Motor neuron (in vitro differentiated cells): Measurements from ENCODE around the gene TRIM7. TPM values are rescaled to one million over a fixed set of nuclear protein-coding genes. Genes with fewer than 3 reads are reported as not detected.
"Not testable (repeated sequence)": the region's sequence is repeated elsewhere in the genome, so short reads cannot be mapped to it uniquely, and the experiment has no call there.

ENCODE experiments used
- ATAC-seq, 8 experiments: fragments of 200-7000 bp; cut with Tn5 transposase; replicated peaks in 6 of 8; 2 replicates each; pipeline ENCODE4 v1.8.0; 2021; ENCODE audit warnings: mild to moderate bottlenecking in 8 of 8, moderate library complexity in 8 of 8
- H3K27ac ChIP-seq, 2 donors: fragments of 250-450 bp; sonication (Bioruptor Pico); 2 replicates each; pipeline ENCODE4 v1.9.0; 2021; ENCODE audit warnings: antibody characterized with exemption in 2 of 2, mild to moderate bottlenecking in 2 of 2, moderate library complexity in 1 of 2
- H3K4me1 ChIP-seq, 2 donors: fragments of 250-450 bp; sonication (Bioruptor Pico); replicated peaks in 1 of 2; 2 replicates each; pipeline ENCODE4 v1.6.1; 2021; ENCODE audit warnings: antibody characterized with exemption in 2 of 2, mild to moderate bottlenecking in 2 of 2, moderate library complexity in 1 of 2
- H3K4me3 ChIP-seq, 5 donors: fragments of 250-450 bp; sonication (Bioruptor Pico); 2 replicates each; pipeline ENCODE4 v1.9.0; 2021; ENCODE audit warnings: antibody characterized with exemption in 5 of 5, mild to moderate bottlenecking in 5 of 5, moderate library complexity in 4 of 5
- WGBS, 10 experiments: fragments of 450-650 bp; shearing (Covaris generic); methylation state at CpG; one replicate each; pipeline ENCODE4 v1.0.0; 2022; 5-methylcytosine and 5-hydroxymethylcytosine counted together
- in situ Hi-C, 9 experiments: fragments of 400-800 bp; cut with MboI; loops; one replicate each; pipeline ENCODE4 v1.15.0; 2021; ENCODE audit warnings: low sequenced_read_pairs in 9 of 9, low pct_unique_long_range_greater_than_20kb in 2 of 9; ENCODE audit not compliant: unreplicated experiment in 9 of 9
- total RNA-seq, 8 experiments: library from RNA; unstranded; fragments of 300-600 nt; gene quantifications; 2 replicates each; pipeline versions ENCODE4 v1.2.3 to v1.2.4, GENCODE V29; 2022

Gene TRIM7
- total RNA-seq, 8 experiments from 2014 or later = 0.38 to 3.1 (median 1.2) TPM

DNA sequence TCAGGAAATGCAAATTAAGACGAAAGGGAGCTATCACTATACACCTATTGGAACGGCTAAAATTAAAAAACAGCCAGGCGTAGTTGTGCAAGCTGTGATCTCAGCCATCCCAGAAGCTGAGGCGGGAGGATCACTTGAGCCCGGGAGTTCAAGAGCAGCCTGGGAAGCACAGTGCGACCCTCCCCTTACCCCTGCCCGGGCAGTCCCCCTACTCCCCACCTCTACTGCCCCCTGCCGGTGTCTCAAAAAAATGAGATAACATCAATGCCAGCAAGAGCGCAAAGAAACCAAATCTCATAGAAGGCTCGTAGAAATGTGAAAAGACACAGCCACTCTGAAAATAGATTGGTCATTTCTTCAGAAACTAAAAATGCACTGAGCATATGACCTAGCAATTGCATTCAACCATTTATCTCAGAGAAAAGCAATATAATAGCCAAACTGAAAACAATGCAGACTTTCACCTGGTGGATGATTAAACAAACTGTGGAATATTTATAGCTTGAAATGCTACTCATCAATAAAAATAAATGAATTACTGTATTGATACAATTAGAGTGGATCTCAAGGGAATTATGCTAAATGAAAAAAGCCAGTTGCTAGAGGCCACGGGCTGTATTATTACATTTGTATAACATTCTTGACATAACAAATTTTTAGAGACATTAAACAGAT lies 37.0 kb downstream of the TRIM7 start:
- Histone ChIP-seq H3K4me1 (no peaks in the 10 kb centered on the region), H3K4me3 (no peak overlapping the region), H3K27ac (no peak overlapping the region)
- ATAC-seq = no peak
- in situ Hi-C loops = no loop called here
- WGBS, 10 experiments = 8 to 65% (median 29%) methylated on average over 1 to 10 of the region's 11 CpGs

DNA sequence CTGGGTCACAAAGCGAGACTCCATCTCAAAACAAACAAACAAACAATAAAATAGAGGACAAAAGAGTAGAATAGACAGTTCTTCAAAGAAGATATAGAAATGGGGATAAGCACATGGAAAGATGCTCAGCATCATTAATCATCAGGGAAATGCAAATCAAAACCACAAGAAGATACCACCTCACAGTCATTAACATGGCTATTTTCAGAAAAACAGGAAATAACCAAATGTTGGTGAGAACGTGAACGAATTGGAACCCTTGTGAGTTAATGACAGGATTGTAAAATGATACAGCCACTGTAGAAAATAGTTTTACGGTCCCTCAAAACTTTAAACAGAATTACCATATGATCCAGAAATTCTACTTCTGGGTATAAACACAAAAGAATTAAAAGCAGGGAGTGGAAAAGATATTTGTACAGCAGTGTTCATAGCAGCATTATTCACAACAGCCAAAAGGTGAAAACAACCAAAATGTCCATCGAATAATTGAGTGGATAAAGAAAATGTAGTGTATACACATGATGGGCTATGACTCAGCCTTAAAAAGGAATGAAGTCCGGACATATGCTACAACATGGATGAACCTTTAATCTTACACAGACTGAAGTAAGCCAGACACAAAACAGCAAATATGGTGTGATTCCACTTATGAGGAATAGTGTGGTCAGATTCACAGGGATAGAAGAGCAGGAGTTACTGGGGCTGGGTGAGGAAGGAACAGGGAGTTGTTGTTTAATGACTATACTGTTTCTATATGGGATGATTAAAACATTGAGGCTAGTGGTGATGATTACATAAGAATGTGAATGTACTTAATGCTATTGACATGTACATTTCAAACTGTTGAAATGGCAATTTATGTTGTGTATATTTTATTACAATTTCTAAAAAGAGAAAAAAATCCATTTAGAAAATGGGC lies 37.9 kb downstream of the TRIM7 start:
- WGBS, 10 experiments = 17 to 98% (median 51%) methylated on average over 1 to 6 of the region's 6 CpGs
- no peak overlapping the region for H3K27ac ChIP-seq
- in situ Hi-C loops = no loop called here
- no peaks in the 10 kb centered on the region for H3K4me1 ChIP-seq
- ATAC-seq = peak in 2 of 8 experiments; percentile 32 to 48
- H3K4me3 ChIP-seq = no peak overlapping the region

DNA sequence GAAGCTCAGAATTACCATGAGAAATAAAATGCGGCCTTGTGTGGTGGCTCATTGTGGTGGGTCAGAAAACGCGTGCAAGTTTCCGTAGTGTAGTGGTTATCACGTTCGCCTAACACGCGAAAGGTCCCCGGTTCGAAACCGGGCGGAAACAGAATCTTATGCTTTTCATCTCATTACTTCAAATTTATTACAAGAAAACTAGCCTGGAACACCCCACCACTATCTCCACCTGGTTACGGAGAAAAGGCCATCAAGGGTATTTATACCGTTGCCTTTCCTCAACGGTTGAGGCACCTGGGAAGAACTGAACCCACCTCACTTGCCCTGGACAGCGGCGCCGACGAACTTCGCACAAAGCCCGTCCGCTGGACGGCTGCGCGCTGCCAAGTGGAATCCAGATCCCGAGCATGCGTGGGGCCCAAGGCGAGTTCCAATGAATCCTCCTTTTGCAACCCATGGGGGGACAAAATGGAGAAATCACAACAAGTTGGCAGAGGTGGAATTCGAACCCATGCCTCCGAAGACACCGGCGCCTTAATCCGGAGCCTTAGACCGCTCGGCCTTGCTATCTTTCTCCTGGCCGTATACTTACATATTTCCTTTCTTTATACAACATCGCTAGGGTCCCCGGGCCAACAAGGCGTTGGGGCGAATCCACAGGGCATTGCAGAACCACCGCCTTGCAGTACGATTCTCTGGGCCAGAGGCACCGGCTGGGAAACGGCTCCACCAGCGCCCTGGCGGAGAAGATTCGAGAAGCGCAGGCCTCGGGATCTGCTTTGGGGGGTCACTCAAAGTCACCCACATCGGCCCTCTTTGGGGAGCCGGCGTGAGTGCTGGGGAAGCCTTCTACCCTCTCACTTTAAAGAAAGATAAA lies 40.7 kb downstream of the TRIM7 start:
- H3K4me1 ChIP-seq = peaks cover 11 to 13% of the 10 kb centered on the region in 2 donors
- WGBS, 10 experiments = 0 to 66% (median 27%) methylated on average over 1 to 20 of the region's 52 CpGs; no CpG with 5 or more reads in 4 of the 10 experiments
- no peak overlapping the region for H3K27ac ChIP-seq
- ATAC-seq = peak in 3 of 8 experiments; percentile 6 to 17 (median 16)
- in situ Hi-C loops = no loop called here
- peak overlapping the region in 1 of 5 donors; percentile 21 for H3K4me3 ChIP-seq

DNA sequence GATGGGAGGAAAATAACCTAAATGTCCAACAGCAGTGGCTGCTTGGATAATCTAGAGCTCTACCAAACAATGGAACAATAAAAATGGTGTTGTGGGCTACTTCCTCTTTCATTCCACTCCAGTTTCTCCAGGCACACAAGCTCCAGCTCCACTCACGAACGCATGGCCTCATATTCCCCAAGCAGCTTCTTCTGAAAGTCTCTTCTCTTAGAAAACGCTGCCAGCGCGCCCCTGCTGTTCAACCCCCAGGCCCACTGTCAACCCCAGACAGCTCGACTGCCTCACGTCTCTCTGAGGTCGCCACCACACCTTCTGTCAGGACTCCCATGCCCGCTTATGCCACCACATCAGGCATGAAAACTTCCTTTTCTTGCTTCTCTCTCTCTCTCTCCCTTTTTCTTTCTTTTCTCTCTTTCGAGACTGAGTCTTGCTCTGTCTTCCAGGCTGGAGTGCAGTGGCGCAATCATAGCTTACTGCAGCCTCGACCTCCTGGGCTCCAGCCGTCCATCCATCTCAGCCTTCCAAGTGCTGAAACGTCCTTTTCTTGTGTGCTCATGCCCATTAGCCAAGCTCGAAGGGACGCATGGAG lies 41.4 kb downstream of the TRIM7 start:
- ATAC-seq = peak in 1 of 8 experiments; percentile 9
- Histone ChIP-seq H3K4me3 (peak overlapping the region in 1 of 5 donors; percentile 21), H3K4me1 (peaks cover 11 to 13% of the 10 kb centered on the region in 2 donors), H3K27ac (no peak overlapping the region)
- in situ Hi-C loops = no loop called here
- 19 to 87% (median 42%) methylated on average over 3 to 9 of the region's 16 CpGs; no CpG with 5 or more reads in 4 of the 10 experiments for WGBS, 10 experiments

DNA sequence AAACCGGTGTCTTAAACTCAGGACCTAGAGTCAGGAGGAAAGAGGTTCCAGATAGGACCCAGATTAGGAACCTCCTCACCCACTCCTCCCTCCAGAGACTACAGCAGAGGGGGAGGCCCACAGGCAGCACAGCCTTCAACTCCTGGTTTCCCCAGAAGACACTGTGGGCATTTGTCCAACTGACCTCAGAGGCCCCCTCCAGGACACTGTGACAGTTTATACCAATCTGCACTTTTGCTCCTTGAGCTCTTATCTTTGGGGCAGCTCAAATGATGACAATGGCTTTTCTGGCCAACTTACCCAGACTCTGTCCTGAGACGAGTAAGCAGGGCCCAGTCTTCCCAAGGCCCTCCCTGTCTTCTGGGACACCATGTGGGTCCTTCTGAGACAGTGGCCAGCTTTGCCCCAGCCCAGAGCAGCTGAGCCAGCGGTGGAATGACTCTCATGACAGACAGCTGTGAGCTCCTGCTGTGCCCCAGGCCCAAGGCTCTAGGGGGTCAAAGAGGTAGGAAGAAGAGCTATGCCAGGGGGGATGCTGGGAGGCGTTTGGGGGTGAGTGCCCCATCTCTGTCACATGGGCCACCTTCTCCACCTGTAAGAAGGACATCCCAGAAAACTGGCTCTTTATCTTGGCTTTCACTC lies 43.3 kb downstream of the TRIM7 start:
- in situ Hi-C loops = no loop called here
- peak in 3 of 8 experiments; percentile 1 to 6 (median 2) for ATAC-seq
- Histone ChIP-seq H3K4me3 (peak overlapping the region in 4 of 5 donors; percentile 13 to 27 (median 25)), H3K27ac (peak overlapping the region; percentile 52 to 88), H3K4me1 (peaks cover 11 to 13% of the 10 kb centered on the region in 2 donors)
- WGBS, 10 experiments = 20 to 67% (median 50%) methylated on average over 1 to 2 of the region's 4 CpGs; no CpG with 5 or more reads in 7 of the 10 experiments

DNA sequence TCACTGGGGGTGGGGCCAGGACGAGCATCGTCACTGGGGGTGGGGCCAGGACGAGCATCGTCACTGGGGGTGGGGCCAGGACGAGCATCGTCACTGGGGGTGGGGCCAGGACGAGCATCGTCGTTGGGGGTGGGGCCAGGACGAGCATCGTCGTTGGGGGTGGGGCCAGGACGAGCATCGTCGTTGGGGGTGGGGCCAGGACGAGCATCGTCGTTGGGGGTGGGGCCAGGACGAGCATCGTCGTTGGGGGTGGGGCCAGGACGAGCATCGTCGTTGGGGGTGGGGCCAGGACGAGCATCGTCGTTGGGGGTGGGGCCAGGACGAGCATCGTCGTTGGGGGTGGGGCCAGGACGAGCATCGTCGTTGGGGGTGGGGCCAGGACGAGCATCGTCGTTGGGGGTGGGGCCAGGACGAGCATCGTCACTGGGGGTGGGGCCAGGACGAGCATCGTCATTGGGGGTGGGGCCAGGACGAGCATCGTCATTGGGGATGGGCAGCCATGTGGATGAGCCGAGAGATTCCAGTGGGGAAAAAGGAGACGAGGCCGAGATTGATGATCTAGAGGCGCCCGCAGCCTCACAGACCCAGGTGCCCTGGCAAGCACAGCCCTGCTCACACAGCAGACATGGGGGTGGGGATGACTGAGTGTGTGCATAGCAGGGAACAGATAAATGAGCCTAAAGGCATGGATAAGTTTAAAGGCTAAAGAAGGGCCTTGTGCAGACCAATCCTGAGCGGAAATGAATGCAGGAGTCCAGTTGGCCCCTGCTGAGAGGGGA lies 44.1 kb downstream of the TRIM7 start:
- in situ Hi-C loops = not testable (repeated sequence)
- H3K4me3 ChIP-seq = peak overlapping the region; percentile 13 to 27 (median 24)
- H3K4me1 ChIP-seq = peaks cover 11 to 13% of the 10 kb centered on the region in 2 donors
- peak overlapping the region; percentile 52 to 88 for H3K27ac ChIP-seq
- WGBS, 10 experiments = 80 to 100% (median 83%) methylated on average over 1 of the region's 48 CpGs; no CpG with 5 or more reads in 7 of the 10 experiments
- ATAC-seq = peak in 7 of 8 experiments; percentile 18 to 78 (median 76)

DNA sequence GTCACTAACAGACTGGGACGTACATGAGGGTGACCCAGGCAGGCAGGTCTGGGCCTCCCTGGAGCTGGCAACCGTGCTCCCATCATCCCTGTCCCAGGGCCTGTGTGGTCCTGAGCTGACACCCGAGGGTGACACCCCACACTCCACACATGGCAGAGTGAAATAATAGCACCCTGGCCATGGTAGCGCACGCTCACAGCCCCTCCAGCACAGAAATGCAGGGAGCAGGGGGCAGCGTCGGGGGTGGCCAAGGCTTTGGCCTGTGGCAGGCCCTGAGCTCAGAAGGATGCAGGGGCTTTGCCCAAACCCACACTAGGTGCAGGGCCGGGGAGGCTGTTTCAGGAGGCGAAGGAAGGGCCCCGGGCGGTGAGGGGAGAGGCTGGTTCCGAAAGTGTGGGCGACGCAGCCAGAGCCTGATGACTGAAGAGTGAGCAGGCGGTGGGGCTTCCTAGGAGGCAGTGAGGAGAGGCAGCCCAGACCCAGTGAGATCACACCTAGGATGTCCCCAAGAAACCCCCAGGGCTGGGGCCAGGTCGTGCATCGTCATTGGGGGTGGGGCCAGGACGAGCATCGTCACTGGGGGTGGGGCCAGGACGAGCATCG lies 44.7 kb downstream of the TRIM7 start:
- in situ Hi-C loops = no loop called here
- H3K4me1 ChIP-seq = peaks cover 11 to 13% of the 10 kb centered on the region in 2 donors
- peak overlapping the region; percentile 10 to 32 (median 18) for H3K4me3 ChIP-seq
- WGBS, 10 experiments = 37 to 60% methylated on average over 2 to 3 of the region's 21 CpGs; no CpG with 5 or more reads in 8 of the 10 experiments
- H3K27ac ChIP-seq = peak overlapping the region; percentile 84 to 91
- ATAC-seq = peak; percentile 21 to 91 (median 88)

DNA sequence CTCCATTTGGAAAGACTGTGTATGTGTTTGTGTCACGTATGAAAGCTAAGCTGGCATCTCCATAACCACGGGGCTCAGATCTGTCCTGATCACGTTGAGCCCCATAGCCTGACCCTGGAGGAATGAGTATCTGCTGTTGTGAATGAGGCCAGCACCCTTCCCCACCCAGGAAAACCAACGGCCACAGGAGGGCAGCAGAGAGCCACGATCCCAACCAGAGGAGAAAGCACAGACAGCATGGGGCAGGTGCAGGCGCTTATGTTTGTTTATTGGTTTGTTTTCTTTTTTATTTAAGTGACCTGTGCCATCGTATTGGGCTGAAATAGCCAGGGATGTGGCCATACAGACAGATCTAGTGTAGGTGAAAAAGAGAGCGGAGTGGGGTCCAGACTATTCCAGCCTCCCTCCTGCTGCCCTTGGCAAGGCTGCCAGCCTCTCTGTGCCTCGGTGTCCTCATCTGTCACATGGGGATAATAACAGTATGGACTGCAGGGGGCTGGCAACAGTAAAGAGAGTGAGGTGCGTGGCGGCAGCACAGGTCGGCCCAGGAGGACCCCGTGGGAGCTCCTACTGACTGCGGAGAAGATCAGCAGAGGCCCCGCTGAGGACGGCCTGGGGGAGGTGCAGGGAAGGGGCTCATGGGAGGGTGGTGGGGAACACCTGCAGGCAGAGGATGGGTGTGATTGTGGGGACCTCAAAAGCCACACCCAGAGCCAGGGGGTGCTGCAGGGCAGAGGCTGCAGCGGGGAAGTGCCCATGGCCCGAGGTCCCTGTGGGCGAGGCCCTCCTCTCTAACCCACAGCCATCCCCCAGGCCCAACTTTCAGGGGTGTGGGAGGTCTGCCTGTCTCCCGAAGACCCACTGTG lies 45.5 kb downstream of the TRIM7 start:
- in situ Hi-C loops = no loop called here
- peaks cover 11 to 13% of the 10 kb centered on the region in 2 donors for H3K4me1 ChIP-seq
- WGBS, 10 experiments = 0 to 25% (median 1%) methylated on average over 2 to 6 of the region's 20 CpGs; no CpG with 5 or more reads in 2 of the 10 experiments
- no peak overlapping the region for H3K4me3 ChIP-seq
- peak; percentile 61 to 93 (median 74) for ATAC-seq
- H3K27ac ChIP-seq = peak overlapping the region in 1 of 2 donors; percentile 91

DNA sequence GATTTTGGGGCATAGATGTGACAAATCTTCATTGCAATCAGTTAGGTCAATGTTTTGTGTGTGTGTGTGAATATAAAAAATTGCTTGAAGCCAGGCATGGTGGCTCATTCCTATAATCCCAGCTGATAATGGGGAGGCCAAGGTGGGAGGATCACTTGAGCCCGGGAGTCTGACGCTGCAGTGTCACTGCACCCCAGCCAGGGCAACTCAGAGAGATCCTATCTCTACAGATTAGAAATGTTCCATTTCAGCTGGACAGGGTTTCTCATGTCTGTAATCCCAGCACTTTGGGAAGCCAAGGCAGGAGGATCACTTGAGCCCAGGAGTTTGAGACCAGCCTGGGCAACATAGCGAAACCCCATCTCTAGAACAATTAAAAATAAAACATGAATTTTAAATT lies 46.1 kb downstream of the TRIM7 start:
- no peak overlapping the region for H3K4me3 ChIP-seq
- no peak for ATAC-seq
- peaks cover 11 to 13% of the 10 kb centered on the region in 2 donors for H3K4me1 ChIP-seq
- WGBS, 10 experiments = 80 to 94% (median 90%) methylated on average over 2 to 3 of the region's 3 CpGs; no CpG with 5 or more reads in 5 of the 10 experiments
- no peak overlapping the region for H3K27ac ChIP-seq
- in situ Hi-C loops = no loop called here

DNA sequence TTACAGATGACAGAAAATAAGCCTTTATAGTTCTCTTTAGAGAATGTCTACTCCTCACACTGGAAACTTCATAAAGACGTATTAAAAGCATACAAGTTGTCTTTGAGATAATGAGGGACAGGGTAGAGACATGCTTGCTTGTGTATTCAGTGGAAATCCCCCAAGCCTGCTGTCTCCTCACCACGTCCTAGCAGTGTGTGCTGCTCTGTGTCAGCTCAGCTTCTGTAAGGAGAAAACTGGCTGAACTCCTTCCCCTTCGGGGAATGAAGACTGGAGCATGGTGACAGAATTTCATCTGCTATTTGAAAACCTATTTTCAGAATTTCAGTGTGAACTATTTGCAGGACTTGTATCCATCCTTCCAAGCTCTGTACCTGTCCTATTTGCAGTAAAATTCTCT lies 48.2 kb downstream of the TRIM7 start:
- in situ Hi-C loops = no loop called here

More for the DNA sequence above, 48.2 kb downstream of the TRIM7 start:
- Histone ChIP-seq H3K4me1 (peaks cover 11% of the 10 kb centered on the region in 2 donors), H3K27ac (no peak overlapping the region), H3K4me3 (no peak overlapping the region)
- 0 to 63% (median 33%) methylated on average over 1 to 3 of the region's 3 CpGs; no CpG with 5 or more reads in 2 of the 10 experiments for WGBS, 10 experiments
- no peak for ATAC-seq
